Mesothelial cell of epicardium (in vitro differentiated cells): ENCODE data around the gene SMIM27. TPM values are rescaled to one million over a fixed set of nuclear protein-coding genes. Genes with fewer than 3 reads are reported as not detected.

Source experiments
- DNase-seq, 2 experiments: peaks; one replicate each; pipeline ENCODE4 v3.0.0; 2021; ENCODE audit warnings: low spot score in 2 of 2; ENCODE audit not compliant: unreplicated experiment in 2 of 2
- H3K27ac Mint-ChIP-seq: 2 replicates; pipeline ENCODE4 v1.8.0; 2021; ENCODE audit warnings: mixed read lengths
- H3K27me3 Mint-ChIP-seq: 2 replicates; pipeline ENCODE4 v1.8.0; 2021; ENCODE audit warnings: low read depth, mixed read lengths
- H3K36me3 Mint-ChIP-seq: 2 replicates; pipeline ENCODE4 v1.8.0; 2021; ENCODE audit warnings: mixed read lengths
- H3K4me1 Mint-ChIP-seq: 2 replicates; pipeline ENCODE4 v1.8.0; 2021; ENCODE audit warnings: mixed read lengths
- H3K4me3 Mint-ChIP-seq: 2 replicates; pipeline ENCODE4 v1.8.0; 2021; ENCODE audit warnings: mild to moderate bottlenecking, moderate library complexity, mixed read lengths
- H3K9me3 Mint-ChIP-seq: 2 replicates; pipeline ENCODE4 v1.8.0; 2021; ENCODE audit warnings: mixed read lengths
- CTCF ChIP-seq: fragments of 200-600 bp; sonication (generic); IDR thresholded peaks from one replicate; pipeline ENCODE4 v1.5.0; 2021; ENCODE audit warnings: antibody characterized with exemption; ENCODE audit not compliant: unreplicated experiment
- total RNA-seq: library from RNA; stranded (reverse); gene quantifications from 3 replicates; pipeline ENCODE4 v1.2.1, GENCODE V29; 2021

The SMIM27 gene
- total RNA-seq, 1 donor from 2014 or later = 8.3 TPM

GRCh38 chr9:32579706-32580331, 27.7 kb downstream of the SMIM27 start:
- H3K4me1 Mint-ChIP-seq = peaks cover 5% of the 10 kb centered on the region
- no peak overlapping the region for H3K27ac Mint-ChIP-seq
- TF ChIP-seq CTCF = peak; percentile 94
- H3K4me3 Mint-ChIP-seq = no peak overlapping the region
- no peaks in the 10 kb centered on the region for H3K9me3 Mint-ChIP-seq
- no peaks in the 10 kb centered on the region for H3K36me3 Mint-ChIP-seq
- peaks cover 33% of the 10 kb centered on the region for H3K27me3 Mint-ChIP-seq
- peak; percentile 34 to 83 for DNase-seq

- no peak overlapping the region for H3K4me3 Mint-ChIP-seq
- H3K27ac Mint-ChIP-seq = no peak overlapping the region
- no peak for DNase-seq
- peaks cover under 1% of the 10 kb centered on the region for H3K9me3 Mint-ChIP-seq
- peaks cover 5% of the 10 kb centered on the region for H3K4me1 Mint-ChIP-seq
- no peaks in the 10 kb centered on the region for H3K36me3 Mint-ChIP-seq
- peaks cover 42% of the 10 kb centered on the region for H3K27me3 Mint-ChIP-seq
- no peak for TF ChIP-seq CTCF
Measured at GRCh38 chr9:32580631-32581300, 28.6 kb downstream of the SMIM27 start.

GRCh38 chr9:32581512-32582143, 29.5 kb downstream of the SMIM27 start:
- H3K36me3 Mint-ChIP-seq = no peaks in the 10 kb centered on the region
- no peak overlapping the region for H3K27ac Mint-ChIP-seq
- peaks cover 6% of the 10 kb centered on the region for H3K9me3 Mint-ChIP-seq
- peaks cover 5% of the 10 kb centered on the region for H3K4me1 Mint-ChIP-seq
- DNase-seq = no peak
- peak; percentile 54 for TF ChIP-seq CTCF
- no peak overlapping the region for H3K4me3 Mint-ChIP-seq
- H3K27me3 Mint-ChIP-seq = peaks cover 44% of the 10 kb centered on the region

- Mint-ChIP-seq H3K9me3 (peaks cover 6% of the 10 kb centered on the region), H3K27ac (no peak overlapping the region), H3K4me3 (no peak overlapping the region), H3K27me3 (peaks cover 35% of the 10 kb centered on the region), H3K4me1 (peaks cover 7% of the 10 kb centered on the region), H3K36me3 (no peaks in the 10 kb centered on the region)
- TF ChIP-seq CTCF = no peak
- no peak for DNase-seq
Measured at GRCh38 chr9:32584784-32585183, 32.7 kb downstream of the SMIM27 start.

GRCh38 chr9:32587901-32588300, 35.8 kb downstream of the SMIM27 start:
- Mint-ChIP-seq H3K27me3 (peaks cover 33% of the 10 kb centered on the region), H3K27ac (no peak overlapping the region), H3K4me3 (no peak overlapping the region), H3K36me3 (no peaks in the 10 kb centered on the region), H3K4me1 (peaks cover 4% of the 10 kb centered on the region), H3K9me3 (peaks cover 6% of the 10 kb centered on the region)
- TF ChIP-seq CTCF = no peak
- no peak for DNase-seq
